ENCODE data around the gene KCNH6. TPM values are rescaled to one million over a fixed set of nuclear protein-coding genes. Genes with fewer than 3 reads are reported as not detected.

KCNH6 gene
- total and polyA plus RNA-seq, 9 of the 15 experiments (the other 6 are each of a cell fraction or from before 2014, with no cell fraction given) = not detected

GRCh38 chr17:63540590-63540989 lies 17.4 kb downstream of the KCNH6 start:
- no TSS peak for BruUV-seq (replicated peaks)
- H3K4me3 ChIP-seq = no peak overlapping the region
- TF ChIP-seq HOXB6 (CRISPR knock-in tag; IDR thresholded peaks at IDR 0.05; ENCODE audit: borderline replicate concordance) (no peak), SRSF1 (IDR thresholded peaks at IDR 0.05; ENCODE audit: low read depth, low read length) (no peak), CHD7 (IDR thresholded peaks at IDR 0.05; ENCODE audit: low read depth, low read length) (no peak), ZKSCAN3 (CRISPR knock-in tag; IDR thresholded peaks at IDR 0.05) (no peak), NUFIP1 (IDR thresholded peaks at IDR 0.05; ENCODE audit: partially characterized antibody) (no peak), SMARCE1 (IDR thresholded peaks at IDR 0.05) (no peak), GTF2E2 (tag; IDR thresholded peaks at IDR 0.05) (no peak), MAX (CRISPR knock-in tag; IDR thresholded peaks at IDR 0.05) (no peak), POLR3A (IDR thresholded peaks at IDR 0.05; ENCODE audit: borderline replicate concordance, extremely low read depth, insufficient read depth, insufficient read length) (no peak), RBM14 (IDR thresholded peaks at IDR 0.05; ENCODE audit: borderline replicate concordance, insufficient read depth, low read depth, low read length) (no peak), HNRNPLL (IDR thresholded peaks at IDR 0.05; ENCODE audit: low read depth, low read length, poor library complexity, severe bottlenecking) (no peak), TCF7 (IDR thresholded peaks at IDR 0.05; ENCODE audit: borderline replicate concordance) (no peak)
- H3K79me2 ChIP-seq (ENCODE audit: control insufficient read depth, insufficient read depth, low read length) = no peaks in the 10 kb centered on the region
- no peak overlapping the region for H2AFZ ChIP-seq (ENCODE audit: low read depth, low read length)
- H3K27me3 ChIP-seq (ENCODE audit: control insufficient read depth in 2 of 2, insufficient read depth in 2 of 2, low read length in 2 of 2) = peaks cover 24 to 41% of the 10 kb centered on the region in 2 experiments; a peak in 4 of 5 replicates
- H3K36me3 ChIP-seq (ENCODE audit: control insufficient read depth, insufficient read depth, low read length) = no peaks in the 10 kb centered on the region
- CTCF ChIA-PET (ENCODE audit: low intra/inter-chr PET ratio) = no interaction called here
- in situ Hi-C loops (cut with MboI) (no loop called here), intact Hi-C loops (cut with micrococcal nuclease) (no loop called here)
- H3K4me1 ChIP-seq (replicated peaks in 1 of 2; ENCODE audit: control insufficient read depth in 2 of 2, insufficient read depth in 2 of 2, low read length in 2 of 2) = peaks cover 0 to 24% of the 10 kb centered on the region in 2 experiments; a peak in 2 of 5 replicates
- 11% methylated on average over 2 of the region's 4 CpGs for WGBS (ENCODE audit: insufficient coverage, low coverage, missing lambda C conversion rate)
- H3K4me2 ChIP-seq (ENCODE audit: insufficient read depth, low read length) = no peak overlapping the region
- H4K20me1 ChIP-seq (replicated peaks; ENCODE audit: control insufficient read depth, insufficient read depth, low read length) = no peaks in the 10 kb centered on the region
- no peaks in the 10 kb centered on the region for H3K9me1 ChIP-seq (ENCODE audit: control insufficient read depth, insufficient read depth, low read length)
- POLR2A ChIA-PET = no interaction called here
- H3K9me3 ChIP-seq (replicated peaks; ENCODE audit: control insufficient read depth, insufficient read depth, low read depth, low read length) = no peaks in the 10 kb centered on the region
- DNase-seq (ENCODE audit: extremely low read depth in 1 of 4, low spot score in 3 of 4) (no peak), ATAC-seq (no peak), FAIRE-seq (no peak)
- H3K27ac ChIP-seq (ENCODE audit: extremely low read depth, low read depth, low read length) = no peak overlapping the region
- H3K9ac ChIP-seq (ENCODE audit: insufficient read depth in 1 of 2, low read depth in 2 of 2, low read length in 2 of 2) = no peak overlapping the region
